Transverse colon (tissue), 4 donors: ENCODE measurements around the gene TRIM14.

Experiments
- EP300 ChIP-seq: sonication (generic); formaldehyde crosslinking; IDR thresholded peaks from one replicate; pipeline ENCODE4 v1.6.1; 2017; ENCODE audit warnings: antibody characterized with exemption, low read depth
- POLR2AphosphoS5 ChIP-seq, 3 donors: sonication (generic); formaldehyde crosslinking; IDR thresholded peaks; one replicate each; pipeline ENCODE4 v1.6.1; 2016; ENCODE audit warnings: antibody characterized with exemption in 3 of 3
- TF ChIP-seq, protein P1 (sequence below), 5 experiments: fragments of 200-600 bp in 3 of 5; fragments of 450-650 bp in 2 of 5; sonication (generic) in 3 of 5; IDR thresholded peaks; 1 replicate in 2 of 5; 2 replicates in 3 of 5; pipeline ENCODE4 v1.5.1; 2016 to 2017; ENCODE audit warnings: antibody characterized with exemption in 5 of 5, inconsistent platforms in 3 of 5, mild to moderate bottlenecking in 2 of 5, moderate library complexity in 1 of 5

GRCh38 chr9:98134702-98135557 lies 15.9 kb upstream of the TRIM14 start:
- TF ChIP-seq, protein P1, sequence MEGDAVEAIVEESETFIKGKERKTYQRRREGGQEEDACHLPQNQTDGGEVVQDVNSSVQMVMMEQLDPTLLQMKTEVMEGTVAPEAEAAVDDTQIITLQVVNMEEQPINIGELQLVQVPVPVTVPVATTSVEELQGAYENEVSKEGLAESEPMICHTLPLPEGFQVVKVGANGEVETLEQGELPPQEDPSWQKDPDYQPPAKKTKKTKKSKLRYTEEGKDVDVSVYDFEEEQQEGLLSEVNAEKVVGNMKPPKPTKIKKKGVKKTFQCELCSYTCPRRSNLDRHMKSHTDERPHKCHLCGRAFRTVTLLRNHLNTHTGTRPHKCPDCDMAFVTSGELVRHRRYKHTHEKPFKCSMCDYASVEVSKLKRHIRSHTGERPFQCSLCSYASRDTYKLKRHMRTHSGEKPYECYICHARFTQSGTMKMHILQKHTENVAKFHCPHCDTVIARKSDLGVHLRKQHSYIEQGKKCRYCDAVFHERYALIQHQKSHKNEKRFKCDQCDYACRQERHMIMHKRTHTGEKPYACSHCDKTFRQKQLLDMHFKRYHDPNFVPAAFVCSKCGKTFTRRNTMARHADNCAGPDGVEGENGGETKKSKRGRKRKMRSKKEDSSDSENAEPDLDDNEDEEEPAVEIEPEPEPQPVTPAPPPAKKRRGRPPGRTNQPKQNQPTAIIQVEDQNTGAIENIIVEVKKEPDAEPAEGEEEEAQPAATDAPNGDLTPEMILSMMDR (IDR thresholded peaks at IDR 0.05): no peak
- no peak for TF ChIP-seq EP300
- no peak for TF ChIP-seq POLR2AphosphoS5 (IDR thresholded peaks at IDR 0.05)
